GM12878 (cell line): Measurements from ENCODE around the gene KIF23. TPM values are rescaled to one million over a fixed set of nuclear protein-coding genes. Genes with fewer than 3 reads are reported as not detected.

Experiments used
- ATAC-seq: fragments of 200-7000 bp; cut with Tn5 transposase; 3 replicates; pipeline ENCODE4 v1.9.1; 2020; ENCODE audit warnings: mild to moderate bottlenecking, moderate library complexity
- BruUV-seq: library from RNA; stranded (reverse); fragments of 400-500 nt; replicated peaks from 2 replicates; lab custom pipeline; 2021; lab: Mats Ljungman, UMichigan
- CTCF ChIA-PET: fragments of 300-600 bp; sonication (Branson Sonifier 250); formaldehyde crosslinking; extraction: SDS; loops from one replicate; lab custom pipeline; 2021; ENCODE audit warnings: inconsistent platforms; lab: Yijun Ruan, JAX
- POLR2A ChIA-PET: fragments of 350-600 bp; formaldehyde crosslinking; extraction: SDS; loops from one replicate; lab custom pipeline; 2021; ENCODE audit warnings: inconsistent platforms; lab: Charles Lee
- RAD21 ChIA-PET: fragments of 300-600 bp; sonication (Branson Sonifier 250); formaldehyde crosslinking; loops from one replicate; lab custom pipeline; 2023; ENCODE audit warnings: antibody characterized with exemption; ENCODE audit not compliant: unreplicated experiment; lab: Charles Lee
- SMC1A ChIA-PET: fragments of 300-600 bp; sonication (Branson Sonifier 250); formaldehyde crosslinking; loops from one replicate; lab custom pipeline; 2023; ENCODE audit not compliant: unreplicated experiment, uncharacterized antibody; lab: Charles Lee
- DNase-seq: peaks from one replicate; pipeline ENCODE4 v3.0.0-alpha.2; 2011; ENCODE audit warnings: low read depth, low spot score
- FAIRE-seq: peaks from 3 replicates; lab custom pipeline; 2011; peaks lifted over from hg19 to GRCh38; lab: Jason Lieb, UNC
- H2AFZ ChIP-seq: 2 replicates; pipeline ENCODE4 v1.6.0; 2011; ENCODE audit warnings: low read depth, low read length, control low read depth; ENCODE audit not compliant: control insufficient read depth
- H3K27ac ChIP-seq: 2 replicates; pipeline ENCODE4 v1.5.1; 2011; ENCODE audit warnings: control low read depth; ENCODE audit not compliant: control insufficient read depth, insufficient read depth
- H3K27me3 ChIP-seq, 2 experiments: replicated peaks in 1 of 2; 2 replicates each; pipeline versions ENCODE4 v1.6.0 to v1.6.1; 2011; ENCODE audit warnings: low read length in 1 of 2; ENCODE audit not compliant: control insufficient read depth in 2 of 2, insufficient read depth in 2 of 2
- H3K36me3 ChIP-seq, 2 experiments: 2 replicates each; pipeline ENCODE4 v1.5.1; 2011; ENCODE audit warnings: low read length in 1 of 2; ENCODE audit not compliant: control insufficient read depth in 2 of 2, insufficient read depth in 2 of 2
- H3K4me1 ChIP-seq: 2 replicates; pipeline ENCODE4 v1.6.1; 2011; ENCODE audit warnings: mild to moderate bottlenecking, low read length, moderate library complexity, mixed read lengths; ENCODE audit not compliant: control insufficient read depth, insufficient read depth
- H3K4me2 ChIP-seq: 2 replicates; pipeline ENCODE4 v1.6.0; 2011; ENCODE audit warnings: control low read depth; ENCODE audit not compliant: control insufficient read depth, insufficient read depth
- H3K4me3 ChIP-seq: fragments of 200-600 bp; sonication (generic); 2 replicates; pipeline ENCODE4 v1.5.1; 2016
- H3K79me2 ChIP-seq: 2 replicates; pipeline ENCODE4 v1.6.0; 2011; ENCODE audit warnings: low read length; ENCODE audit not compliant: control insufficient read depth, insufficient read depth
- H3K9ac ChIP-seq: 2 replicates; pipeline ENCODE4 v1.8.0; 2011; ENCODE audit warnings: low read length, control low read depth, mixed read lengths; ENCODE audit not compliant: control insufficient read depth, insufficient read depth
- H3K9me3 ChIP-seq: replicated peaks from 3 replicates; pipeline ENCODE4 v1.5.1; 2011; ENCODE audit warnings: mild to moderate bottlenecking, low read length; ENCODE audit not compliant: control insufficient read depth, insufficient read depth
- H4K20me1 ChIP-seq: 2 replicates; pipeline ENCODE4 v1.6.0; 2011; ENCODE audit not compliant: control insufficient read depth, insufficient read depth
- CBX5 ChIP-seq: sonication (generic); IDR thresholded peaks from 2 replicates; pipeline ENCODE4 v1.6.1; 2016; ENCODE audit warnings: low read depth, moderate library complexity, mild to moderate bottlenecking, inconsistent platforms
- CREM ChIP-seq: IDR thresholded peaks from 2 replicates; pipeline ENCODE4 v1.6.1; 2014; ENCODE audit warnings: antibody characterized with exemption, low read depth
- EP300 ChIP-seq, 2 experiments: fragments of 150-350 bp in 1 of 2; IDR thresholded peaks; 2 replicates each; pipeline ENCODE4 v1.6.1; 2011 to 2012; ENCODE audit warnings: low read depth in 2 of 2, low read length in 2 of 2, borderline replicate concordance in 1 of 2, improper control_type of control experiment in 1 of 2, inconsistent platforms in 1 of 2; ENCODE audit not compliant: control insufficient read depth in 1 of 2
- FOXM1 ChIP-seq: IDR thresholded peaks from 2 replicates; pipeline ENCODE4 v1.6.1; 2012; ENCODE audit warnings: low read depth, mild to moderate bottlenecking, inconsistent platforms, low read length, moderate library complexity
- HCFC1 ChIP-seq: fragments of 150-350 bp; IDR thresholded peaks from 2 replicates; pipeline ENCODE4 v1.6.1; 2014; ENCODE audit warnings: low read length
- HDAC2 ChIP-seq: fragments of 200-600 bp; sonication (generic); IDR thresholded peaks from 2 replicates; pipeline ENCODE4 v1.6.1; 2017
- JUNB ChIP-seq: IDR thresholded peaks from 2 replicates; pipeline ENCODE4 v1.6.1; 2016; ENCODE audit warnings: antibody characterized with exemption, mild to moderate bottlenecking
- MTA3 ChIP-seq: IDR thresholded peaks from 2 replicates; pipeline ENCODE4 v1.6.1; 2012; ENCODE audit warnings: low read length, inconsistent platforms, borderline replicate concordance
- NR2C1 ChIP-seq: fragments of 450-650 bp; IDR thresholded peaks from 2 replicates; pipeline ENCODE4 v1.6.1; 2017; ENCODE audit warnings: antibody characterized with exemption, mild to moderate bottlenecking, moderate library complexity
- NR2C2 ChIP-seq: IDR thresholded peaks from 2 replicates; pipeline ENCODE4 v1.6.1; 2011; ENCODE audit warnings: borderline replicate concordance, low read depth; ENCODE audit not compliant: control insufficient read depth, insufficient read length
- NR2F1 ChIP-seq: fragments of 450-650 bp; conservative IDR thresholded peaks from 2 replicates; pipeline ENCODE4 v1.6.1; 2017; ENCODE audit warnings: mild to moderate bottlenecking
- PAX5 ChIP-seq: IDR thresholded peaks from 2 replicates; pipeline ENCODE4 v1.6.1; 2011; ENCODE audit warnings: low read depth, low read length, borderline replicate concordance
- RBBP5 ChIP-seq: fragments of 200-600 bp; sonication (generic); conservative IDR thresholded peaks from 2 replicates; pipeline ENCODE4 v1.6.1; 2016
- RELA ChIP-seq: fragments of 450-650 bp; IDR thresholded peaks from 2 replicates; pipeline ENCODE4 v1.8.0; 2014; ENCODE audit warnings: borderline replicate concordance; ENCODE audit not compliant: partially characterized antibody
- REST ChIP-seq: IDR thresholded peaks from 2 replicates; pipeline ENCODE4 v1.6.1; 2012; ENCODE audit warnings: mild to moderate bottlenecking, low read depth, low read length
- SMARCA5 ChIP-seq: fragments of 450-650 bp; IDR thresholded peaks from 2 replicates; pipeline ENCODE4 v1.6.1; 2017; ENCODE audit warnings: mild to moderate bottlenecking
- YY1 ChIP-seq: IDR thresholded peaks from 2 replicates; pipeline ENCODE4 v1.6.1; 2011; ENCODE audit warnings: low read depth, mild to moderate bottlenecking, low read length
- WGBS: methylation state at CpG from one replicate; pipeline ENCODE4 v1.1.6; 2016; ENCODE audit warnings: low lambda C conversion rate; ENCODE audit not compliant: insufficient replicate concordance, insufficient coverage; ENCODE audit errors: missing lambda C conversion rate; 5-methylcytosine and 5-hydroxymethylcytosine counted together
- in situ Hi-C: fragments of 300-500 bp; cut with MboI; formaldehyde crosslinking; loops from 9 replicates; pipeline ENCODE4 v1.14.3; 2018; ENCODE audit warnings: mixed read lengths
- intact Hi-C: fragments of 100-400 bp; cut with micrococcal nuclease; formaldehyde crosslinking; loops from one replicate; pipeline ENCODE4 v1.14.2; 2022; ENCODE audit not compliant: unreplicated experiment
- polyA plus RNA-seq, 11 experiments: library from polyadenylated mRNA; depleted of rRNA in 4 of 11; unstranded in 6 of 11; stranded (reverse) in 5 of 11; fragments of >200 nt; fragmentation: Nextera tagmentation in 4 of 11; fragmentation: Illumina TruSeq in 1 of 11; extraction: Ambion mirVana in 4 of 11; extraction: Trizol in 1 of 11; gene quantifications; 1 replicate in 1 of 11; 2 replicates in 10 of 11; pipeline versions ENCODE4 v1.2.1 to v1.2.3, GENCODE V29; 2011 to 2016; ENCODE audit warnings: inconsistent platforms in 2 of 11, missing spikeins in 2 of 11, low read depth in 1 of 11
- total RNA-seq, 4 experiments: library from RNA; depleted of rRNA in 3 of 4; stranded (reverse); fragments of >200 nt in 3 of 4; fragmentation: Illumina TruSeq in 1 of 4; extraction: Trizol in 1 of 4; gene quantifications; 2 replicates each; pipeline versions ENCODE4 v1.2.1 to v1.2.3, GENCODE V29; 2013 to 2021

The KIF23 gene
- total and polyA plus RNA-seq, 10 of the 15 experiments (the other 5 are each of a cell fraction or from before 2014, with no cell fraction given) = 28.0 to 62.5 (median 46.6) TPM

- Histone ChIP-seq H3K9me3 (no peaks in the 10 kb centered on the region), H3K4me1 (no peaks in the 10 kb centered on the region), H3K9ac (no peak overlapping the region), H3K4me3 (no peak overlapping the region), H3K36me3 (peaks cover 5 to 29% of the 10 kb centered on the region in 2 experiments), H2AFZ (no peak overlapping the region), H3K27me3 (no peaks in the 10 kb centered on the region), H4K20me1 (no peaks in the 10 kb centered on the region), H3K27ac (no peak overlapping the region), H3K4me2 (no peak overlapping the region), H3K79me2 (no peaks in the 10 kb centered on the region; the same call in 1 of the 2 replicates)
- intact Hi-C loops (no loop called here), in situ Hi-C loops (no loop called here)
- BruUV-seq = no TSS peak
- ChIA-PET CTCF (interaction anchor here (0.6 to 0.8 kb wide), 2 partner anchors 9 to 10 kb away, joined by 3 to 4 read pairs; no protein-coding TSS in a partner anchor), RAD21 (no interaction called here), SMC1A (no interaction called here), POLR2A (no interaction called here)
- DNase-seq = no peak
- FAIRE-seq = no peak
- TF ChIP-seq HDAC2 = no peak
- no peak for TF ChIP-seq PAX5
- TF ChIP-seq RBBP5 = no peak
- TF ChIP-seq NR2C1 = no peak
- no peak for ATAC-seq
- 98% methylated on average over 2 of the region's 2 CpGs for WGBS
These were observed 9.9 kb downstream of the KIF23 start for GRCh38 chr15:69424001-69424400.

GRCh38 chr15:69424748-69425413, 10.7 kb downstream of the KIF23 start:
- Histone ChIP-seq H3K4me1 (no peaks in the 10 kb centered on the region), H3K79me2 (no peaks in the 10 kb centered on the region), H3K27ac (no peak overlapping the region), H3K36me3 (peaks cover 5 to 29% of the 10 kb centered on the region in 2 experiments), H3K9me3 (no peaks in the 10 kb centered on the region), H4K20me1 (no peaks in the 10 kb centered on the region), H3K4me3 (no peak overlapping the region), H3K4me2 (no peak overlapping the region), H3K9ac (no peak overlapping the region), H3K27me3 (no peaks in the 10 kb centered on the region), H2AFZ (no peak overlapping the region)
- ATAC-seq = no peak
- FAIRE-seq = no peak
- CTCF ChIA-PET = no interaction called here
- no peak for DNase-seq
- 100% methylated on average over 1 of the region's 1 CpG for WGBS
- intact Hi-C loops = no loop called here
- no TSS peak for BruUV-seq
- POLR2A ChIA-PET = no interaction called here
- SMC1A ChIA-PET = interaction anchor here (0.6 to 1.0 kb wide), 2 partner anchors 24 to 80 kb away, joined by 3 to 4 read pairs; no protein-coding TSS in a partner anchor
- in situ Hi-C loops = no loop called here
- RAD21 ChIA-PET = no interaction called here
- TF ChIP-seq CREM = no peak
- TF ChIP-seq FOXM1 = no peak
- TF ChIP-seq JUNB = no peak
- TF ChIP-seq SMARCA5 = no peak
- TF ChIP-seq HCFC1 = no peak
- no peak for TF ChIP-seq REST
- no peak for TF ChIP-seq NR2F1
- no peak for TF ChIP-seq YY1
- TF ChIP-seq CBX5 = no peak
- no peak for TF ChIP-seq NR2C2
- TF ChIP-seq MTA3 = no peak
- no peak for TF ChIP-seq EP300 (IDR thresholded peaks at IDR 0.05; ENCODE audit: borderline replicate concordance in 1 of 2, control insufficient read depth in 1 of 2, low read depth in 2 of 2, low read length in 2 of 2)
- TF ChIP-seq RELA = no peak
